ENCODE measurements around the gene CKS2.
A peak's percentile ranks its signal among the peaks of the same experiment; 100 is the strongest.
"Not testable (repeated sequence)": the region's sequence is repeated elsewhere in the genome, so short reads cannot be mapped to it uniquely, and the experiment has no call there.

CKS2 gene

DNA sequence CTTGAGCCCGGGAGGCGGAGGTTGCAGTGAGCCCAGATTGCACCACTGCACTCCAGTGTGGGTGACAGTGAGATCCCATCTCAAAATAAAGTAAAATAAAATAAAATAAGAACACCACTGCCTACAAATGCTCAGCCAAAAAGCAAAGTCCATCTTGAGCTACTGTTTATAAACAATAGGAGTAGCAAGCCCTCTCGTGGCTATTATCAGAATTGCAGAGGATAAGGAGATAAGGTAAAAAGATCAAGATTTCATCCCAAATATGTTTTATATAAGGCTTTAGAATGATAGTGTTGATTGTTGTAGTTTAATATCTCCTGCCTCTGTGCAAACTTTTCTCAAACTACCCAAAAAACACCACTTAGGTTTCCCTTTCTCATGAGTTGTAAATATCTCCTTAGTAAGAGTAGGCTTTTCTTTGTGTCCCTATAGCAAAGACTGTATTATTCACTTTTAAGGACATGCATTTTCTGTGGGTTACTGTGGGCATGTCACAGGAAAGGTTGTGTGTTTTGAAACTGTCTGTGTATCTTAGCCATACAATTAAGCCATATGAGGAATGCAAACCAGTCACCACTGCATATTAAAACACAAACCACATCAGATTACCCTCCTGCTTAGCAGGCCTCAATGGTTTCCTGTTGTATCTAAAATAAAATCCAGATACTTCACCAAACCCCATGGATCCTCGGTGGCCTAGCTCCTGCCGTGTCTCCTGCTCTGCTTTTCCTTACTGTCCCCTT lies 31.8 kb upstream of the CKS2 start:
- peak; percentile 56 for DNase-seq (ENCODE audit: low read depth)
- TF ChIP-seq, protein P1, sequence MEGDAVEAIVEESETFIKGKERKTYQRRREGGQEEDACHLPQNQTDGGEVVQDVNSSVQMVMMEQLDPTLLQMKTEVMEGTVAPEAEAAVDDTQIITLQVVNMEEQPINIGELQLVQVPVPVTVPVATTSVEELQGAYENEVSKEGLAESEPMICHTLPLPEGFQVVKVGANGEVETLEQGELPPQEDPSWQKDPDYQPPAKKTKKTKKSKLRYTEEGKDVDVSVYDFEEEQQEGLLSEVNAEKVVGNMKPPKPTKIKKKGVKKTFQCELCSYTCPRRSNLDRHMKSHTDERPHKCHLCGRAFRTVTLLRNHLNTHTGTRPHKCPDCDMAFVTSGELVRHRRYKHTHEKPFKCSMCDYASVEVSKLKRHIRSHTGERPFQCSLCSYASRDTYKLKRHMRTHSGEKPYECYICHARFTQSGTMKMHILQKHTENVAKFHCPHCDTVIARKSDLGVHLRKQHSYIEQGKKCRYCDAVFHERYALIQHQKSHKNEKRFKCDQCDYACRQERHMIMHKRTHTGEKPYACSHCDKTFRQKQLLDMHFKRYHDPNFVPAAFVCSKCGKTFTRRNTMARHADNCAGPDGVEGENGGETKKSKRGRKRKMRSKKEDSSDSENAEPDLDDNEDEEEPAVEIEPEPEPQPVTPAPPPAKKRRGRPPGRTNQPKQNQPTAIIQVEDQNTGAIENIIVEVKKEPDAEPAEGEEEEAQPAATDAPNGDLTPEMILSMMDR (IDR thresholded peaks at IDR 0.05; ENCODE audit: insufficient read depth, low read depth, low read length, missing control alignments): peak; percentile 64
- H3K4me3 ChIP-seq (ENCODE audit: low read depth, low read length): no peak overlapping the region

DNA sequence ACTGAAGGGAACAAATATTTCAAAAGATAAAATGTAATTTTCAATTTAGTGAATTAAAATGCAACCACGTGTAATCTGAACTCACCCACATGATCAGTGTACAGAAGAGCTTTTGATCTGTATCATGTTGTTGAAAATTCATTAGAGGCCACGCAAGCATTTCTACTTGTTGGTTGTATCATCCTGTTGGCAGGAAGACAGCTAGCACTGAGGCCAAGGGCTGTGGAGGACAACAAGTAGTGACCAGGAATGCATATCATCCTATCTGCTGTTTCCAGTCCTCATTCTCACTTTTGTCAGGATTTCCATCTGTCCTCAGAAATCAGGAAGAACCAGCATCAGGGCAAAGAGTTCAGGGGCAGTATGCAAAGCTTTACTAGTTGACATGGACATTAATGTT lies 29.9 kb upstream of the CKS2 start:
- no peak for DNase-seq (ENCODE audit: low read depth)
- no peak overlapping the region for H3K4me3 ChIP-seq (ENCODE audit: low read depth, low read length)
- TF ChIP-seq, protein P1 (IDR thresholded peaks at IDR 0.05; ENCODE audit: insufficient read depth, low read depth, low read length, missing control alignments): no peak

DNA sequence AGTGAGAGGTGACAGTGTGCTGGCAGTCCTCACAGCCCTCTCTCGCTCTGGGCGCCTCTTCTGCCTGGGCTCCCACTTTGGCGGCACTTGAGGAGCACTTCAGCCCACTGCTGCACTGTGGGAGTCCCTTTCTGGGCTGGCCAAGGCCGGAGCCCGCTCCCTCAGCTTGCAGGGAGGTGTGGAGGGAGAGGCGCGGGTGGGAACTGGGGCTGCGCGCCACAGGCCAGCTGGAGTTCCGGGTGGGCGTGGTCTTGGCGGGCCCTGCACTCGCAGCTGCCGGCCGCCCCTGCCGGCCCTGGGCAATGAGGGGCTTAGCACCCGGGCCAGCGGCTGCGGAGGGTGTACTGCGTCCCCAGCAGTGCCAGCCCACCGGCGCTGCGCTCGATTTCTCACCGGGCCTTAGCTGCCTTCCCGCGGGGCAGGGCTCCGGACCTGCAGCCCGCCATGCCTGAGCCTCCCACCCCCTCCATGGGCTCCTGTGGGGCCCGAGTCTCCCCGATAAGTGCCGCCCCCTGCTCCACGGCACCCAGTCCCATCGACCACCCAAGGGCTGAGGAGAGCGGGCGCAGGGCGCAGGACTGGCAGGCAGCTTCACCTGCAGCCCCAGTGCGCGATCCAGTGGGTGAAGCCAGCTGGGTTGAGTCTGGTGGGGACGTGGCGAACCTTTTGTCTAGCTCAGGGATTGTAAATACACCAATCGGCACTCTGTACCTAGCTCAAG lies 28.6 kb upstream of the CKS2 start:
- not testable (repeated sequence) for DNase-seq (ENCODE audit: low read depth); H3K4me3 ChIP-seq (ENCODE audit: low read depth, low read length)

DNA sequence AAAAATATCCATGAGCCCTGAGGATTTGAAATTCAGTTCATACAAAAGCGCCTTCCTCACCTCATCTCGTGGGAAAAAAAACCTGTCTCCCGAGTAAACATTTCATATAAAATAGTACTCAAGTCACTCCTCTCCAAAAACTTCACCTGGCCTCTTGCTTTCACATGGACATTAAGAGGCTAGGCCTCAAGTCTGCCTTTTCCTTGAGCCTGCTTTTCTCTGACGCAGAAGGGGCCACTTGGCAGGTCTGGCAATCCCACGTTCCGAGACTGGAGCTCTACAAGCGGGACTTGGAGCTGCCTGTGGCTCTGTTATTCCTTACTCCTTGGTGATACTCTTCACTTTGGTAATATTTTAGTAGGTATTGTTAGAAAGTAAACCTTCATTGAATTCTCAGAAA lies 26.9 kb upstream of the CKS2 start:
- TF ChIP-seq, protein P1 (IDR thresholded peaks at IDR 0.05; ENCODE audit: insufficient read depth, low read depth, low read length, missing control alignments): no peak
- H3K4me3 ChIP-seq (ENCODE audit: low read depth, low read length): no peak overlapping the region
- no peak for DNase-seq (ENCODE audit: low read depth)

DNA sequence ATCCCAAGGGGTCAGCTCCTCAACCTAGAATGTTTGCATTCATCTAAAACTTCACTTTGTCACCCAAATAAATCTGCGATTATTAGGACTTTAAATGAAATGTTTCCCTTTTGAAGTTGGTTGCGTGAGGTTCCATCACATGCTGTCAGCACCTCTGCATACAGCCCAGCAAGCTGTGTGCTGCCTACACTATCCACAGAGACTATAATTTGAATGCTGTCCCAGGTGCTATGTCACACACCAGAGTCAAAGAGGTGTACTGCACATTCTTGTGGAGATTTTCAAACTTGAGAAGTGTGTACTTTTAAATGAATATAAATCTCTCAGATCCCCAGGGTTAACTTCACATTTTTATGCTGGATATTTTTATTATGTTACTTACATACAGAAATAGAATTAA lies 19.3 kb upstream of the CKS2 start:
- TF ChIP-seq, protein P1 (IDR thresholded peaks at IDR 0.05; ENCODE audit: insufficient read depth, low read depth, low read length, missing control alignments): no peak
- DNase-seq (ENCODE audit: low read depth): no peak
- H3K4me3 ChIP-seq (ENCODE audit: low read depth, low read length): no peak overlapping the region

DNA sequence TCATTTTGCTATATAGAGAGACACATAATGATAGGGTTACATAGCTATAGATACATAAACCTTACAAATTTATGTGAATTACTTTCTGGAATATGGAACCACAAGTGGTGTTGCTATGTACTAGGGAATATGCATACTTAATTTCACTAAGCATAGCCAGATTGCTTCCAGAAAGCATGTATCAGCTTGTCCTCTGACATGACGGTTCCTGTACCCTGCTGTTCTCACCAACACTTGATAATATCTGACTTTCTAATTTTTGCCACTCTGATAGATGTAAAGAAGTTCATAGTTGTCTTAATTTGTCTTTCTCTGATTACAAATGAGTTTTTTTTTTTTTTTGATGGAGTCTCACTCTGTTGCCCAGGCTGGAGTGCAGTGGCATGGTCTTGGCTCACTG lies 18.0 kb upstream of the CKS2 start:
- DNase-seq (ENCODE audit: low read depth): no peak
- TF ChIP-seq, protein P1 (IDR thresholded peaks at IDR 0.05; ENCODE audit: insufficient read depth, low read depth, low read length, missing control alignments): no peak
- no peak overlapping the region for H3K4me3 ChIP-seq (ENCODE audit: low read depth, low read length)

DNA sequence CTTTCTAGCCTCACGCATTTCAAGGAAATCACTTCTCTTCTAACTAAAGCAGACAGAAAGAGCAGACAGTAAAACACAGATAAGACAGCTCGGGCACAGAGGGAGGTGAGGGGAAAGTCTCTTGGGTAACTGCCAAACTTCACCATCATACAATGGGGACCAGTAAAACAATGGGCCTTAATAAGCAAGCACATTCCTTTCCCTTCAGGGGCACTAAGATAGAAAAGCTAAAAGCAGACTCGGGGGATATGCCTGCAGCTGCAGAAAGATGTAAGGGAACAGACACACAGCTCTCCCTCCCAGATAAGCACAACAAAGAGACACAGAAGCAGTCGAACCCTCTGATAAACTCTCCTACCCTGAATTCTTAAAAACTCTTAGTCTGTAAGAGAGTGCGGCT lies 15.6 kb upstream of the CKS2 start:
- TF ChIP-seq, protein P1 (IDR thresholded peaks at IDR 0.05; ENCODE audit: insufficient read depth, low read depth, low read length, missing control alignments): no peak
- H3K4me3 ChIP-seq (ENCODE audit: low read depth, low read length): no peak overlapping the region
- no peak for DNase-seq (ENCODE audit: low read depth)

DNA sequence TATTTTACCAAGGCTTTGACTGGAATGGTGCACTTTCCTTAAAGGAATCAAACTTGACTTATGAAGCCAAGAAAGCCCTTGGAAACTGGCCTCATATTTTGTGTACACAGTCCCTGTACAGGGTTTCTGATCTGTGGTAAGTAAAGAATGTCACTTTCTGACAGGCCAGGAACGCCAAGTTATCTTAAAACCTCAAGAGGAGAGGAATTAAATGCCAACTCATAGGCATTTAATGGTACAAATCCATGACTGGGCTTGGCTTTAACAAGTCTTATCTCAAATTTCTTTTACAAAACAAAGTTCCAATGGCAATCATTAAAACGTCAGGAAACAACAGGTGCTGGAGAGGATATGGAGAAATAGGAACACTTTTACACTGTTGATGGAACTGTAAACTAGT lies 9.0 kb upstream of the CKS2 start:
- DNase-seq (ENCODE audit: low read depth); H3K4me3 ChIP-seq (ENCODE audit: low read depth, low read length): not testable (repeated sequence)

All from GM12865 (cell line).